ENCODE data around the gene VPS51. TPM values are rescaled to one million over a fixed set of nuclear protein-coding genes. Genes with fewer than 3 reads are reported as not detected.

Gene VPS51
- total RNA-seq, 1 donor: 211 TPM

DNA sequence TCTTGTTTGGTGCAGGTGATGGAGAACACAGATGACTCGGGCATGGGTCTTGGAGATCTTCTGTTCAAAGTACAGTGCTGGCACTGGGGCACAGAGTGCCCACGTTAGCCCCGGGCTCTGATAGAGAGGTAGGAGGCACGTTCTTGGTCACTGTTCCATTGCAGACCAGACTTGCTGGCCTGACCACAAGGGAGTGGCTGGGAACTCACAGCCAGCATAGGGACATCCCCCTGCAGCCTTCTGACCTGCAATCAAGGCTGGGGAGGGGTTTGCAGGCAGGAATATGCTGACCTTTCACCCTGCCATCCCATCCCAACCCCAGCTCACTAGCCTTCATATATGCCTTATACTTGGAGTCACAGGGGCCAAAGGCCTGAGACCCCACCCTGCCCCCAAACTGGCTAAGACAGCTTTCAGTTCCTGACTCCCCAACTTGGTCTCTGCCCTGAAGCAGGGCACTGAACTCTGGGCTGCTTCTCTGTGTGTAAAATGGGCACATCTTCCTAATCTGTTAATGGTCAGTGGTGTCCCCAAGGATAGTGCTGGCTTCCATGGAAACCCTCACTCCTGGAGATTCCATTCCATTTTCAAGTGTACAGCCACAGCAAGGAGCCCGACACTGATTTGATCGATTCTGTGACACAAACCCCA, 30.7 kb downstream of the VPS51 start:
- TF ChIP-seq, protein P1, sequence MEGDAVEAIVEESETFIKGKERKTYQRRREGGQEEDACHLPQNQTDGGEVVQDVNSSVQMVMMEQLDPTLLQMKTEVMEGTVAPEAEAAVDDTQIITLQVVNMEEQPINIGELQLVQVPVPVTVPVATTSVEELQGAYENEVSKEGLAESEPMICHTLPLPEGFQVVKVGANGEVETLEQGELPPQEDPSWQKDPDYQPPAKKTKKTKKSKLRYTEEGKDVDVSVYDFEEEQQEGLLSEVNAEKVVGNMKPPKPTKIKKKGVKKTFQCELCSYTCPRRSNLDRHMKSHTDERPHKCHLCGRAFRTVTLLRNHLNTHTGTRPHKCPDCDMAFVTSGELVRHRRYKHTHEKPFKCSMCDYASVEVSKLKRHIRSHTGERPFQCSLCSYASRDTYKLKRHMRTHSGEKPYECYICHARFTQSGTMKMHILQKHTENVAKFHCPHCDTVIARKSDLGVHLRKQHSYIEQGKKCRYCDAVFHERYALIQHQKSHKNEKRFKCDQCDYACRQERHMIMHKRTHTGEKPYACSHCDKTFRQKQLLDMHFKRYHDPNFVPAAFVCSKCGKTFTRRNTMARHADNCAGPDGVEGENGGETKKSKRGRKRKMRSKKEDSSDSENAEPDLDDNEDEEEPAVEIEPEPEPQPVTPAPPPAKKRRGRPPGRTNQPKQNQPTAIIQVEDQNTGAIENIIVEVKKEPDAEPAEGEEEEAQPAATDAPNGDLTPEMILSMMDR (IDR thresholded peaks at IDR 0.05; ENCODE audit: insufficient read depth, low read length): no peak
- H3K4me3 ChIP-seq (ENCODE audit: low read depth, low read length): no peak overlapping the region
- no peak for DNase-seq (ENCODE audit: low read depth)

DNA sequence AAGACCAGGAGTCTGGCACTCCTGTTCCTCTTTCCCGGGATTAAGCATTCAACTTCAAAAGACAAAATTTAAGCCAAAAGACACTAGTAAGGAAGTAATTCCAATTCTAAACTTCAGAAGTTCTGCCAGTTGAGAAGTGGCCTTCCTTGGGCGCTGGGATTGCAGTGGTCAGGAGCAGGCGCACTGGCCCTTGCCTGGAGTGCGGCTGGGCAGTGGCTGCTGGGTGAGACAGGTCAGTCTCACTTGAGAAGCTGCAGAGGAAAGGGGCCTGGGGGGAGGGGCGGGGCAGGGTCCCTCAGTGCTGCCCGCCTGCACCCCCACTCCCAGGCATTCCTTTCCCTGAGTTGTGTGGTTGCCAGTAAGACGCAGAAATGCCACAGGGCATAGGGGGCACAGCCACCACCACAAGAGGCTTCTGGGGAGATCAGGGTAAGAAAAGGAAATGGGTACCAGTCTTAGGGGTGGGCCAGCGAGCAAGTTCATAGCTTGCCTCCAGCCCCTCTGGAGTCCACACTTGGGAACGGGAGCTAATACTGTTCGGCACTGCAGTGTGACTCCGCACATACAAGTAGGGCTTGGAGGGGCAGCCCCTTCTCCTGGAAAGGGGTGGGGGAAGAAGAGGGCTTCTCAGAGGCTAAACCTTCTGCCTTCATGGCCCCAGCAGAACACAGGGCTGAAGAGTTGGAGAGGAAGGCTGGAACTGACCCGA, 31.6 kb downstream of the VPS51 start:
- TF ChIP-seq, protein P1 (IDR thresholded peaks at IDR 0.05; ENCODE audit: insufficient read depth, low read length): no peak
- no peak overlapping the region for H3K4me3 ChIP-seq (ENCODE audit: low read depth, low read length)
- DNase-seq (ENCODE audit: low read depth): no peak

DNA sequence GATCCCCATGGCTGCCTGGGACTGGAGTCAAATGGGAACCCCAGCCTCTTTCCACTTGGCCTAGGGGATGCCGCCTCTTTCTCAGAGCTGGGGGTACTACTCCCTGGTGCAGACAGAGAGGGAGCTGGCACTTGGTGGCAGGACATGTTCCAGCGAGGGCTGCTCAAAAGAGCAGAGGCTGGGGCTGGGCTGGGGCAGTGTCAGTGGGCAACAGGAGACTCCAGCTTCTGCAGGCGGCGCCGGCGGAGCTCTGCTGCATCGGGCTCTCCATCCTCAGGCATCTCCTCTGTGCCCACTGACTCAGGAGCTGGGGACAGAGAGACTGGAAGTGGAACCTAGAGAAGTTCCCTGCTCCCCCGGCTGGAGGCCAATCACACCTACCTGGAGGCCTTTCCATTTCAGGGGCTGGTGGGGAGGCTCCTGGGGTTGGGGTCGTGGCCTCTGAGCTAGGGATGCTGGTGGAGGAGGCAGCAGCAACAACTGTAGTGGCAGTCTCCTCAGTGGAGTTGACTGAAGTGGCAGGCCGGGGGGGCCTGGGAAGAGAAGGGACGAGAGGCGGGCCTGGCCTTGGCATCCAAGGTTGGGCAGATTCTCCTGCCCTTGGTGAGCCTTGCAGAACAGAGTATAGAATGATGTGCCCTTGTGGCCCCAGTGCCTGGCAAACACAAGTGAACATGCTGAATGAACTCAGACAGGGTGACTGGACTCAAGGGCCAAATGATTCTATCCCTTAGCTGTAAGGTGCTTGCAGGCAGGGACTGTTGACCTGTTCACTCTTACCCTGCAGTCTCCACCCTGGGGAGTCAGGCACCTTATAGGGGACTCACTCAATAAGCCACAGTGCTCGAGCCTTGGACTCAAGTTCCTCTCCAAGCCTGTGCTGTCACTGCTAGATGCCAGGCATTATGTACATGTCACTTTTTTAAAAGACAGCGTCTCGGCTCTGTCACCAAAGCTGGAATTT, 32.5 kb downstream of the VPS51 start:
- H3K4me3 ChIP-seq (ENCODE audit: low read depth, low read length): no peak overlapping the region
- no peak for DNase-seq (ENCODE audit: low read depth)
- TF ChIP-seq, protein P1 (IDR thresholded peaks at IDR 0.05; ENCODE audit: insufficient read depth, low read length): no peak

DNA sequence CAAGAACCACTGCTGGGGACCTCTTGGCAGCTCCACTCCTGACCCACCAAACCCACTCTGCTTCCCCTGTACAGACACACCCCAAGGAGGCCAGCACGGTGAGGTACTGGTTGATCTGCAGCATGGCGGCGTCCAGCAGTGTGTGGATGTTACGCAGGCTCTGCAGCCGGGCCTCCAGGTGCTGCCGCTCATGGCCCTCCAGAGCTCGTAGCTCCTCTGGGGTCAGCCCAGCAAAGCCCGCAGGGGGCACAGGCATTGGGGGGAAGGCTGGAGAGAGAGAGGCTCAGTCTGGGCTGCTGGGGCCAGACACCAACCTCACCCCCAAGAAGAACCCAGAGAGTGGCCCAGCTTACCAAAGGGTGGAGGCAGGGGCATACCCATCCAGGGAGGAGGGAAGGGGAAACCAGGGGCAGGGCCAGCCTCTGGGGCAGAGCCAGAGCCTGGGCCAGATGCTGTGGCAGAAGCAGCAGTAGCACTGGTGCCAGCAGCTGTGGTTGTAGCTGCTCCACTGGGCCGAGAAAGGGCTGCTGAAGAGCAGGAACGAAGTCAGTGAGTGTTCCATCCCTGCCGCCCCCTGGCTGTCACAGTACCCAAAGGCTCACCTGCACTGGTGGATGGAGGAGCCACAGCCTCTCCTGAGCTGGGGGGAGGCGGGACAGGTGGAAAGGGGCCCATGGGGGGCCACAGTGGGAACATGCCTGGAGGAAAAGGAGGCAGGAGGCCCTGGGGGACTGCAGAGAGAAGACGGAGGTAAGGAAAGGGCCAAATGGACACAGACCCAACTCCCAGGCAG, 33.8 kb downstream of the VPS51 start:
- no peak overlapping the region for H3K4me3 ChIP-seq (ENCODE audit: low read depth, low read length)
- DNase-seq (ENCODE audit: low read depth): no peak
- TF ChIP-seq, protein P1 (IDR thresholded peaks at IDR 0.05; ENCODE audit: insufficient read depth, low read length): no peak

DNA sequence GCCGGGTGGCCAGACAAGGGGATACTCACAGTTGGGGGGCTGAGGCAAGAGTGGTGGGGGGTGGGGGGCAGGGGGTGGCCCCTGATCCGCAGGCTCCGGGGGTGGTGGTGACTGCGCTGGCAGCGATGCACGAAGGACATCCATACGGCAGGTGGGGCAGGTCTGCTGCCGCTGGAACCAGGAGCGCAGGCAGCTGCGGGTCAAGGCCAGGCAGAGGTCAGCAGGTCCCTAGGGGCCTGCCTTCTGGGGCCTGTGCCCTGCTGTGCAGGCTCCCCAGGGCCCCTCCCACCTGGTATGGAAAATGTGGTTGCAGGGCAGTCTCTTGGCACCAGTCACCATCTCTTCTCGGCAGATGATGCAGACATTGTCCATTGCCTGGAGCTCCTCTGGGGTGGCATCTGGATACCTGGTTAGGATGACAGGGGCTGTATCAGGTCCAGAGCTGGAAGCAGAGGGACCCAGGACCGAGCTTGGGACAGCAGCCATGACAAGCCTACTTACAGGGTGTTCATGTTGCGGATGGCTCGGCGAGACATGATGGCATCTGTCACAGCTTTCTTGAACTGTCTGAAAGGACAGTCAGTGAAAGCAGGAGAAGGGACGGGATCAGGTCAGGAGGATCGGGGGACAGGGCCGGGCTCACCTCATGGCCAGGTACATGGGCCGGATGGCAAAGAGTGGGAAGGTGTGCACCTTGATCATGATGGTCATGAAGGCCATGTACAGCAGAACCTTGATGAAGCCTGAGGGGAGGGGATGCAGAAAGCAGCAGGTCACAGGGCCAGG, 34.8 kb downstream of the VPS51 start:
- no peak overlapping the region for H3K4me3 ChIP-seq (ENCODE audit: low read depth, low read length)

More for the DNA sequence above, 34.8 kb downstream of the VPS51 start:
- no peak for DNase-seq (ENCODE audit: low read depth)
- TF ChIP-seq, protein P1 (IDR thresholded peaks at IDR 0.05; ENCODE audit: insufficient read depth, low read length): no peak
